Neuronal stem cell (in vitro differentiated cells): ENCODE measurements around the gene CBX4.
A peak's percentile ranks its signal among the peaks of the same experiment; 100 is the strongest.

Source experiments
- DNase-seq: peaks from one replicate; pipeline ENCODE4 v3.0.0-alpha.2; 2013; ENCODE audit warnings: low spot score
- H2AFZ ChIP-seq: one replicate; pipeline ENCODE4 v1.6.1; 2013; ENCODE audit warnings: mild to moderate bottlenecking, low read length, inconsistent platforms
- H2AK5ac ChIP-seq: 2 replicates; pipeline ENCODE4 v1.6.1; 2013; ENCODE audit warnings: low read depth, mild to moderate bottlenecking, inconsistent platforms, low read length, moderate library complexity, mixed read lengths
- H2BK120ac ChIP-seq: 2 replicates; pipeline ENCODE4 v1.6.1; 2013; ENCODE audit warnings: low read depth, mild to moderate bottlenecking, inconsistent platforms, low read length, moderate library complexity, mixed read lengths
- H2BK12ac ChIP-seq: one replicate; pipeline ENCODE4 v1.6.1; 2013; ENCODE audit warnings: low read length, inconsistent platforms
- H2BK15ac ChIP-seq: 2 replicates; pipeline ENCODE4 v1.6.1; 2013; ENCODE audit warnings: mild to moderate bottlenecking, low read length, inconsistent platforms, mixed read lengths
- H2BK5ac ChIP-seq: one replicate; pipeline ENCODE4 v1.6.1; 2013; ENCODE audit warnings: inconsistent platforms, mild to moderate bottlenecking, low read length, moderate library complexity
- H3K14ac ChIP-seq: one replicate; pipeline ENCODE4 v1.6.1; 2013; ENCODE audit warnings: low read length, inconsistent platforms
- H3K18ac ChIP-seq: 2 replicates; pipeline ENCODE4 v1.6.1; 2013; ENCODE audit warnings: low read length, inconsistent platforms
- H3K23ac ChIP-seq: 2 replicates; pipeline ENCODE4 v1.6.1; 2013; ENCODE audit warnings: low read depth, mild to moderate bottlenecking, mixed read lengths, low read length, inconsistent platforms; ENCODE audit not compliant: poor library complexity
- H3K27ac ChIP-seq: replicated peaks from 3 replicates; pipeline ENCODE4 v1.5.1; 2013; ENCODE audit warnings: low read length, inconsistent platforms
- H3K27me3 ChIP-seq, 3 experiments: 2 replicates each; pipeline ENCODE4 v1.6.1; 2013; ENCODE audit warnings: low read length in 3 of 3, mild to moderate bottlenecking in 2 of 3, inconsistent platforms in 1 of 3, low read depth in 1 of 3, mixed read lengths in 1 of 3, moderate library complexity in 1 of 3; ENCODE audit not compliant: control insufficient read depth in 3 of 3, insufficient read depth in 3 of 3
- H3K36me3 ChIP-seq, 2 donors: replicated peaks in 1 of 2; 2 replicates each; pipeline ENCODE4 v1.6.1; 2013; ENCODE audit warnings: low read length in 2 of 2; ENCODE audit not compliant: control insufficient read depth in 2 of 2, insufficient read depth in 2 of 2
- H3K4ac ChIP-seq: 2 replicates; pipeline ENCODE4 v1.6.1; 2013; ENCODE audit warnings: inconsistent platforms, mild to moderate bottlenecking, low read length, moderate library complexity
- H3K4me1 ChIP-seq, 2 donors: 1 replicate in 1 of 2; 2 replicates in 1 of 2; pipeline ENCODE4 v1.6.1; 2013; ENCODE audit warnings: low read length in 2 of 2, low read depth in 1 of 2; ENCODE audit not compliant: control insufficient read depth in 2 of 2, insufficient read depth in 1 of 2
- H3K4me2 ChIP-seq: one replicate; pipeline ENCODE4 v1.6.1; 2013; ENCODE audit warnings: mild to moderate bottlenecking, low read length, inconsistent platforms; ENCODE audit not compliant: insufficient read depth, poor library complexity, severe bottlenecking
- H3K4me3 ChIP-seq, 2 donors: 2 replicates each; pipeline ENCODE4 v1.5.1; 2013; ENCODE audit warnings: low read length in 2 of 2, mild to moderate bottlenecking in 2 of 2, inconsistent platforms in 1 of 2, moderate library complexity in 1 of 2
- H3K79me1 ChIP-seq: one replicate; pipeline ENCODE4 v1.6.1; 2013; ENCODE audit warnings: low read depth, mild to moderate bottlenecking, inconsistent platforms, low read length, moderate library complexity
- H3K9ac ChIP-seq: one replicate; pipeline ENCODE4 v1.6.1; 2013; ENCODE audit warnings: mild to moderate bottlenecking, low read depth, low read length, inconsistent platforms; ENCODE audit not compliant: poor library complexity
- H3K9me3 ChIP-seq, 2 donors: replicated peaks in 1 of 2; 2 replicates each; pipeline versions ENCODE3 to v1.6.1; 2013; ENCODE audit warnings: low read length in 2 of 2, mild to moderate bottlenecking in 2 of 2, inconsistent platforms in 1 of 2, low read depth in 1 of 2, mixed read lengths in 1 of 2, moderate library complexity in 1 of 2; ENCODE audit not compliant: control insufficient read depth in 2 of 2, insufficient read depth in 1 of 2
- H4K8ac ChIP-seq: one replicate; pipeline ENCODE4 v1.6.1; 2013; ENCODE audit warnings: low read depth, mild to moderate bottlenecking, inconsistent platforms, low read length, moderate library complexity
- H4K91ac ChIP-seq: one replicate; pipeline ENCODE4 v1.6.1; 2013; ENCODE audit warnings: low read length, low read depth, mild to moderate bottlenecking, inconsistent platforms; ENCODE audit not compliant: poor library complexity
- WGBS, 2 donors: extraction: QIAGEN DNeasy Blood & Tissue Kit; methylation state at CpG; one replicate each; pipeline ENCODE4 v1.1.7; 2013; ENCODE audit warnings: missing lambda C conversion rate in 2 of 2, mixed read lengths in 1 of 2; ENCODE audit not compliant: insufficient read length in 2 of 2, insufficient replicate concordance in 1 of 2; ENCODE audit errors: extremely low coverage in 2 of 2; 5-methylcytosine and 5-hydroxymethylcytosine counted together

The CBX4 gene

DNA sequence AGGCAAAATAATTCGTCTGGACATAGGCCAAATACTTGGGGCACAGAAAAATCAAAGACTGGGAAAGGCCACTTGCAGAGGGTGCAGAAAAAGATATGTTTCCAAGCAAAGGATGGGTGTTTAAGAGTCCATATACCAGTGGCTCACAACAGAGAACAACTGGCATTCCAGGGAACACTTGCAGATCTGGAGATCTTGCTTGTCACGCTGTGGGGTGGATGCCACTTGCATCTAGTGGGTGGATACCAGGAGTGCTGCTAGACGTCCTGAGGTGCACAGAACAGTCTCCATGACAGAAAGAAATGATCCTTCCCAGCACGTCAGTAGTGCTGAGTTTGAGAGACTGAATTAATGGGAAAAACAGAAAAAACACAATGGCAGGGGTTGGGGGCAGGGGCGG is 50.8 kb downstream of the CBX4 start:
- H2BK5ac ChIP-seq: no peak overlapping the region
- no peak overlapping the region for H4K91ac ChIP-seq
- no peak for DNase-seq
- no peak overlapping the region for H3K27ac ChIP-seq
- no peak overlapping the region for H3K18ac ChIP-seq
- H3K9me3 ChIP-seq: peaks cover 2 to 5% of the 10 kb centered on the region in 2 donors
- H3K9ac ChIP-seq: no peak overlapping the region
- peaks cover 24 to 41% of the 10 kb centered on the region in 2 donors for H3K4me1 ChIP-seq
- no CpG with 5 or more reads among the region's 5 CpGs for WGBS, 2 donors
- H3K27me3 ChIP-seq: peaks cover 26 to 48% (median 33%) of the 10 kb centered on the region in 3 experiments
- no peak overlapping the region for H3K14ac ChIP-seq
- H2BK15ac ChIP-seq: no peak overlapping the region
- no peak overlapping the region for H2AK5ac ChIP-seq
- H3K23ac ChIP-seq: no peak overlapping the region
- no peak overlapping the region for H3K4ac ChIP-seq
- H3K79me1 ChIP-seq: peaks cover 7% of the 10 kb centered on the region
- no peak overlapping the region for H2BK12ac ChIP-seq
- H3K36me3 ChIP-seq: peaks cover 22 to 30% of the 10 kb centered on the region in 2 donors
- no peak overlapping the region for H3K4me2 ChIP-seq
- H2AFZ ChIP-seq: no peak overlapping the region
- H3K4me3 ChIP-seq: no peak overlapping the region
- no peak overlapping the region for H2BK120ac ChIP-seq
- no peak overlapping the region for H4K8ac ChIP-seq

DNA sequence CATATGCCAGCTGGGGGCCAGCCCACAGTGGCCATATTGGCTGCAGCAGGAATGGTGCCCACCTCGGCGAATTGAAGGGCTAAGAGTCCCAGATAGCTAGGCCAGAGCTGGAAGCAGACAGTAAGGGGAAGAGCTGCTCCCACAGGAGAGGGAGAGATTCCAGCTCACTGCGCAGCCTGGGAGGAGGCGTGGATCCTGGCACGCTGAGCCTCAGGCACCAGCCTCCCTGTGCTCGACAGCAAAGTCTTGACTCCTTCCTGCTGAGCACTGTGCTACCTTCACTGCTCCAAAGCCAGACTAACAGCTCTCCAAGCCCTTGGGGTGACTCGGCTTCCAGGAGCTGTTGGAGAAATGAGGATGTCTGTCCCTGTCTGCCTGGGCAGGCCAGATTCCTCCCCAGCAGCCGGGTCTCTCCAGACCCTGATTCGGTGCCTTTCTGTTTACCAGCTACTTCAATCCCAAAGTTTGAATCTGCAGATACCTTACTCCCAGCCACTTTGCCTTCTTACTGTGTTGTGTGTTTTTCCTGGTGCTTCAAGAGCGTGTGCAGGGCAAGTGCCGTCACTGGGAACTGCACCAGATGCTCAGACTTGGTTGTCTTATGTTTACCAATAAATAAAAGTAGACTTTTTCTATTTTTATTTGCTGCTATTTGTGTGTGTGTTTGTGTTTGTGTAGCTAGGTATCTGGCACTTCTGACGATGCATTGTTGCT is 52.2 kb downstream of the CBX4 start:
- H4K91ac ChIP-seq: peak overlapping the region; percentile 18
- WGBS, 2 donors: no CpG with 5 or more reads among the region's 12 CpGs
- H3K36me3 ChIP-seq: peaks cover 33 to 43% of the 10 kb centered on the region in 2 donors
- no peak overlapping the region for H3K27ac ChIP-seq
- no peak overlapping the region for H2AK5ac ChIP-seq
- no peak overlapping the region for H2BK5ac ChIP-seq
- no peak overlapping the region for H3K4ac ChIP-seq
- H3K23ac ChIP-seq: no peak overlapping the region
- H4K8ac ChIP-seq: no peak overlapping the region
- DNase-seq: no peak
- peaks cover 18 to 33% of the 10 kb centered on the region in 2 donors for H3K4me1 ChIP-seq
- H2AFZ ChIP-seq: no peak overlapping the region
- H3K27me3 ChIP-seq: peaks cover 22 to 34% (median 22%) of the 10 kb centered on the region in 3 experiments
- H3K79me1 ChIP-seq: peaks cover 10% of the 10 kb centered on the region
- H3K18ac ChIP-seq: peak overlapping the region; percentile 12
- H3K14ac ChIP-seq: no peak overlapping the region
- no peak overlapping the region for H3K4me2 ChIP-seq
- no peak overlapping the region for H2BK120ac ChIP-seq
- no peak overlapping the region for H2BK12ac ChIP-seq
- no peak overlapping the region for H3K9ac ChIP-seq
- H3K9me3 ChIP-seq: peaks cover 2 to 5% of the 10 kb centered on the region in 2 donors
- no peak overlapping the region for H3K4me3 ChIP-seq
- no peak overlapping the region for H2BK15ac ChIP-seq

DNA sequence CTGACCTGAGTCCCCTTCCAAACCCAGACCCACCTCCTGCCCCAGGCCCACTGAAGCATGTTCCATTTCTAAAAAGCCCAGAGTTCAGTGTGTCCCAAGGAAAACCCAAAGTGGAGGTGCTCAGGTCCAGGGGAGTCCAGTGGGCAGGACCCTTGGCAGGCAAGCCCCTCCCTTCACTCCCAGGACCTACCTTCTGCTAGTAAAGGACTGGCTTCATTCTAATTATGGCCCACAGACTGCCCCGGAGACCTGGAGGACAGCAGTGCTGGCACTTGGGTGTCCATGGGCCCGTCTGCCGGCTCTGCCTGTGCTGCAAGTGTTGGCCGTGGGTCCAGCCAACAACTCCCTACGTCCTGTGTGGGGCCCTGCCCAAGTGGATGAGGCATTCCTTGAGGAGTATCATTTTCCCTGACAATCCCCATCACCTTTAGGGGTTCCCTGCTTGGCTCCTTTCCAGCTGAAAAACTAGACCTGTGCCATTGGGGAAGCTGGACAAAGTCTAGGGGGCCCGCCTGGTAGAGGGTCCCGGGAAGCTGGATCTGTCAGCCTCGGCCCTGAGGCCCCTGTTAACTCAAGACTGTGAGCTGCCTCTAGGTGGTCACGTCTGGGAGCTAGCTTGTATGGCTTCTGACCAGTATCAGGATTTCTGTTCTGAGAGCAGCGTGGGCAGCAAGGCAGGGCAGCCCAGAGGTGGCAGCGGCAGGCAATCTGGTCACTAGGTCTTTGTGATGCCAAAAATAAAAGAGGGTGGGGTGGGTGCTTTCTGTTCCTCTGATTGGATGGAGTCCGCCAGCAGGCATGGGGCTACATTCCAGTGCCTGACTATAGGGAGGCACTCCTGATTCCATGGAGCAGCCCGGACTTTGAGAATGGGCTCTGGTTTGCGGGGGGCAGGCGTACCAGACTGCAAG is 53.1 kb downstream of the CBX4 start:
- no peak overlapping the region for H2BK12ac ChIP-seq
- no peak overlapping the region for H2BK120ac ChIP-seq
- H3K4me3 ChIP-seq: no peak overlapping the region
- no CpG with 5 or more reads among the region's 15 CpGs for WGBS, 2 donors
- no peak overlapping the region for H3K4me2 ChIP-seq
- no peak overlapping the region for H3K27ac ChIP-seq
- no peak overlapping the region for H4K91ac ChIP-seq
- peaks cover 43 to 53% of the 10 kb centered on the region in 2 donors for H3K36me3 ChIP-seq
- no peak overlapping the region for H3K4ac ChIP-seq
- no peak overlapping the region for H3K18ac ChIP-seq
- DNase-seq: no peak
- H2AFZ ChIP-seq: no peak overlapping the region
- H3K4me1 ChIP-seq: peaks cover 14 to 25% of the 10 kb centered on the region in 2 donors
- no peak overlapping the region for H2BK15ac ChIP-seq
- peak overlapping the region; percentile 10 for H3K9ac ChIP-seq
- H3K79me1 ChIP-seq: peaks cover 12% of the 10 kb centered on the region
- peak overlapping the region; percentile 5 for H2BK5ac ChIP-seq
- H2AK5ac ChIP-seq: no peak overlapping the region
- no peak overlapping the region for H3K14ac ChIP-seq
- H4K8ac ChIP-seq: no peak overlapping the region
- peaks cover 12 to 25% (median 13%) of the 10 kb centered on the region in 3 experiments for H3K27me3 ChIP-seq
- H3K9me3 ChIP-seq: peaks cover 2 to 5% of the 10 kb centered on the region in 2 donors
- H3K23ac ChIP-seq: peak overlapping the region; percentile 20
